Measurements from ENCODE around the gene NANOS3. TPM values are rescaled to one million over a fixed set of nuclear protein-coding genes. Genes with fewer than 3 reads are reported as not detected.

NANOS3 gene
- total and polyA plus RNA-seq, 9 of the 15 experiments (the other 6 are each of a cell fraction or from before 2014, with no cell fraction given): not detected

GRCh38 chr19:13896227-13896626 is 19.3 kb downstream of the NANOS3 start:
- H3K79me2 ChIP-seq (ENCODE audit: control insufficient read depth, insufficient read depth, low read length): no peaks in the 10 kb centered on the region
- no peak for DNase-seq (ENCODE audit: extremely low read depth in 1 of 4, low spot score in 3 of 4)
- BruUV-seq (replicated peaks): no TSS peak
- no peaks in the 10 kb centered on the region for H3K27me3 ChIP-seq (ENCODE audit: control insufficient read depth in 2 of 2, insufficient read depth in 2 of 2, low read length in 2 of 2)
- H3K4me3 ChIP-seq: no peak overlapping the region
- peaks cover 14 to 27% of the 10 kb centered on the region in 2 experiments; a peak in 4 of 5 replicates for H3K4me1 ChIP-seq (replicated peaks in 1 of 2; ENCODE audit: control insufficient read depth in 2 of 2, insufficient read depth in 2 of 2, low read length in 2 of 2)
- no peak overlapping the region for H3K4me2 ChIP-seq (ENCODE audit: insufficient read depth, low read length)
- H3K9me1 ChIP-seq (ENCODE audit: control insufficient read depth, insufficient read depth, low read length): no peaks in the 10 kb centered on the region
- H3K36me3 ChIP-seq (ENCODE audit: control insufficient read depth, insufficient read depth, low read length): no peaks in the 10 kb centered on the region
- TF ChIP-seq ZNF449 (CRISPR knock-in tag; IDR thresholded peaks at IDR 0.05) (no peak), DDX20 (tag; IDR thresholded peaks at IDR 0.05; ENCODE audit: low read depth) (no peak), ZNF184 (CRISPR knock-in tag; IDR thresholded peaks at IDR 0.05) (no peak), SPI1 (IDR thresholded peaks at IDR 0.05; ENCODE audit: borderline replicate concordance, low read depth, low read length) (no peak), FOXA3 (CRISPR knock-in tag; conservative IDR thresholded peaks at IDR 0.05 in 1 of 2, IDR thresholded peaks at IDR 0.05 in 1 of 2) (no peak), RHOXF2B (CRISPR knock-in tag; conservative IDR thresholded peaks at IDR 0.05) (no peak), POLR2AphosphoS2 (IDR thresholded peaks at IDR 0.05; ENCODE audit: low read length) (no peak), MEF2A (IDR thresholded peaks at IDR 0.05; ENCODE audit: control insufficient read depth, low read depth, low read length) (no peak), SIX5 (IDR thresholded peaks at IDR 0.05; ENCODE audit: borderline replicate concordance in 1 of 2, insufficient read depth in 1 of 2, low read depth in 1 of 2, low read length in 2 of 2) (no peak), KAT2B (IDR thresholded peaks at IDR 0.05; ENCODE audit: low read depth, low read length) (no peak), BACH1 (tag; IDR thresholded peaks at IDR 0.05) (no peak), ZNF431 (CRISPR knock-in tag; IDR thresholded peaks at IDR 0.05) (no peak)
- TF ChIP-seq, protein P1, sequence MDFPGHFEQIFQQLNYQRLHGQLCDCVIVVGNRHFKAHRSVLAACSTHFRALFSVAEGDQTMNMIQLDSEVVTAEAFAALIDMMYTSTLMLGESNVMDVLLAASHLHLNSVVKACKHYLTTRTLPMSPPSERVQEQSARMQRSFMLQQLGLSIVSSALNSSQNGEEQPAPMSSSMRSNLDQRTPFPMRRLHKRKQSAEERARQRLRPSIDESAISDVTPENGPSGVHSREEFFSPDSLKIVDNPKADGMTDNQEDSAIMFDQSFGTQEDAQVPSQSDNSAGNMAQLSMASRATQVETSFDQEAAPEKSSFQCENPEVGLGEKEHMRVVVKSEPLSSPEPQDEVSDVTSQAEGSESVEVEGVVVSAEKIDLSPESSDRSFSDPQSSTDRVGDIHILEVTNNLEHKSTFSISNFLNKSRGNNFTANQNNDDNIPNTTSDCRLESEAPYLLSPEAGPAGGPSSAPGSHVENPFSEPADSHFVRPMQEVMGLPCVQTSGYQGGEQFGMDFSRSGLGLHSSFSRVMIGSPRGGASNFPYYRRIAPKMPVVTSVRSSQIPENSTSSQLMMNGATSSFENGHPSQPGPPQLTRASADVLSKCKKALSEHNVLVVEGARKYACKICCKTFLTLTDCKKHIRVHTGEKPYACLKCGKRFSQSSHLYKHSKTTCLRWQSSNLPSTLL (IDR thresholded peaks at IDR 0.05): no peak
- ChIA-PET POLR2A (no interaction called here), CTCF (ENCODE audit: low intra/inter-chr PET ratio) (no interaction called here)
- no peaks in the 10 kb centered on the region for H4K20me1 ChIP-seq (replicated peaks; ENCODE audit: control insufficient read depth, insufficient read depth, low read length)
- no peak overlapping the region for H3K27ac ChIP-seq (ENCODE audit: extremely low read depth, low read depth, low read length)
- no peak overlapping the region for H3K9ac ChIP-seq (ENCODE audit: insufficient read depth in 1 of 2, low read depth in 2 of 2, low read length in 2 of 2)
- in situ Hi-C loops (cut with MboI) (no loop called here), intact Hi-C loops (cut with micrococcal nuclease) (no loop called here)
- no peak for ATAC-seq
- FAIRE-seq: no peak
- H2AFZ ChIP-seq (ENCODE audit: low read depth, low read length): no peak overlapping the region
- H3K9me3 ChIP-seq (replicated peaks; ENCODE audit: control insufficient read depth, insufficient read depth, low read depth, low read length): no peaks in the 10 kb centered on the region
- WGBS (ENCODE audit: insufficient coverage, low coverage, missing lambda C conversion rate): 100% methylated on average over 2 of the region's 2 CpGs
